ENCODE data around the gene EFNB2. TPM values are rescaled to one million over a fixed set of nuclear protein-coding genes. Genes with fewer than 3 reads are reported as not detected.

The EFNB2 gene
- total RNA-seq, 1 experiment from 2014 or later, result 16.4 TPM

GRCh38 chr13:106575896-106576295, 40.4 kb upstream of the EFNB2 start:
- Histone ChIP-seq H3K9ac (ENCODE audit: low read length) (no peak overlapping the region), H2AFZ (ENCODE audit: low read length) (no peak overlapping the region), H3K27me3 (ENCODE audit: low read length) (no peaks in the 10 kb centered on the region), H3K4me1 (ENCODE audit: insufficient read depth, low read length) (no peaks in the 10 kb centered on the region), H3K9me2 (replicated peaks; ENCODE audit: low read length) (no peaks in the 10 kb centered on the region), H4K20me1 (ENCODE audit: low read length) (no peaks in the 10 kb centered on the region), H3K27ac (ENCODE audit: low read length) (no peak overlapping the region), H3K4me3 (ENCODE audit: low read length) (no peak overlapping the region), H3K79me2 (ENCODE audit: low read length) (no peaks in the 10 kb centered on the region), H3K36me3 (ENCODE audit: low read depth, low read length) (no peaks in the 10 kb centered on the region), H3F3A (ENCODE audit: low read length, unreplicated experiment) (no peaks in the 10 kb centered on the region), H3K9me3 (ENCODE audit: low read length) (no peaks in the 10 kb centered on the region), H3K4me2 (ENCODE audit: low read length) (no peak overlapping the region)
- POLR2A ChIA-PET (ENCODE audit: unreplicated experiment), result no interaction called here
- ATAC-seq (no peak), DNase-seq (no peak)
- intact Hi-C loops (cut with micrococcal nuclease), result no loop called here
- CTCF ChIA-PET, result no interaction called here
- BruUV-seq (replicated peaks), result no TSS peak
- TF ChIP-seq, protein P1, sequence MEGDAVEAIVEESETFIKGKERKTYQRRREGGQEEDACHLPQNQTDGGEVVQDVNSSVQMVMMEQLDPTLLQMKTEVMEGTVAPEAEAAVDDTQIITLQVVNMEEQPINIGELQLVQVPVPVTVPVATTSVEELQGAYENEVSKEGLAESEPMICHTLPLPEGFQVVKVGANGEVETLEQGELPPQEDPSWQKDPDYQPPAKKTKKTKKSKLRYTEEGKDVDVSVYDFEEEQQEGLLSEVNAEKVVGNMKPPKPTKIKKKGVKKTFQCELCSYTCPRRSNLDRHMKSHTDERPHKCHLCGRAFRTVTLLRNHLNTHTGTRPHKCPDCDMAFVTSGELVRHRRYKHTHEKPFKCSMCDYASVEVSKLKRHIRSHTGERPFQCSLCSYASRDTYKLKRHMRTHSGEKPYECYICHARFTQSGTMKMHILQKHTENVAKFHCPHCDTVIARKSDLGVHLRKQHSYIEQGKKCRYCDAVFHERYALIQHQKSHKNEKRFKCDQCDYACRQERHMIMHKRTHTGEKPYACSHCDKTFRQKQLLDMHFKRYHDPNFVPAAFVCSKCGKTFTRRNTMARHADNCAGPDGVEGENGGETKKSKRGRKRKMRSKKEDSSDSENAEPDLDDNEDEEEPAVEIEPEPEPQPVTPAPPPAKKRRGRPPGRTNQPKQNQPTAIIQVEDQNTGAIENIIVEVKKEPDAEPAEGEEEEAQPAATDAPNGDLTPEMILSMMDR (conservative IDR thresholded peaks at IDR 0.05; ENCODE audit: low read depth, low read length), result no peak
- TF ChIP-seq EZH2 (IDR thresholded peaks at IDR 0.05; ENCODE audit: low read length, unreplicated experiment) (no peak), EZH2phosphoT487 (IDR thresholded peaks at IDR 0.05; ENCODE audit: borderline replicate concordance, low read length) (no peak)

- POLR2A ChIA-PET (ENCODE audit: unreplicated experiment), result no interaction called here
- TF ChIP-seq EZH2 (IDR thresholded peaks at IDR 0.05; ENCODE audit: low read length, unreplicated experiment) (no peak), EZH2phosphoT487 (IDR thresholded peaks at IDR 0.05; ENCODE audit: borderline replicate concordance, low read length) (no peak)
- TF ChIP-seq, protein P1 (conservative IDR thresholded peaks at IDR 0.05; ENCODE audit: low read depth, low read length), result no peak
- Histone ChIP-seq H3K27ac (ENCODE audit: low read length) (no peak overlapping the region), H3K4me2 (ENCODE audit: low read length) (no peak overlapping the region), H3K9ac (ENCODE audit: low read length) (no peak overlapping the region), H3K9me2 (replicated peaks; ENCODE audit: low read length) (no peaks in the 10 kb centered on the region), H3K27me3 (ENCODE audit: low read length) (no peaks in the 10 kb centered on the region), H2AFZ (ENCODE audit: low read length) (no peak overlapping the region), H3F3A (ENCODE audit: low read length, unreplicated experiment) (no peaks in the 10 kb centered on the region), H3K4me1 (ENCODE audit: insufficient read depth, low read length) (no peaks in the 10 kb centered on the region), H3K36me3 (ENCODE audit: low read depth, low read length) (no peaks in the 10 kb centered on the region), H4K20me1 (ENCODE audit: low read length) (no peaks in the 10 kb centered on the region), H3K9me3 (ENCODE audit: low read length) (no peaks in the 10 kb centered on the region), H3K4me3 (ENCODE audit: low read length) (no peak overlapping the region), H3K79me2 (ENCODE audit: low read length) (no peaks in the 10 kb centered on the region)
- DNase-seq, result no peak
- intact Hi-C loops (cut with micrococcal nuclease), result no loop called here
- no peak for ATAC-seq
- CTCF ChIA-PET, result no interaction called here
- BruUV-seq (replicated peaks), result no TSS peak
Measured at GRCh38 chr13:106573868-106574267, 38.4 kb upstream of the EFNB2 start.

DNA sequence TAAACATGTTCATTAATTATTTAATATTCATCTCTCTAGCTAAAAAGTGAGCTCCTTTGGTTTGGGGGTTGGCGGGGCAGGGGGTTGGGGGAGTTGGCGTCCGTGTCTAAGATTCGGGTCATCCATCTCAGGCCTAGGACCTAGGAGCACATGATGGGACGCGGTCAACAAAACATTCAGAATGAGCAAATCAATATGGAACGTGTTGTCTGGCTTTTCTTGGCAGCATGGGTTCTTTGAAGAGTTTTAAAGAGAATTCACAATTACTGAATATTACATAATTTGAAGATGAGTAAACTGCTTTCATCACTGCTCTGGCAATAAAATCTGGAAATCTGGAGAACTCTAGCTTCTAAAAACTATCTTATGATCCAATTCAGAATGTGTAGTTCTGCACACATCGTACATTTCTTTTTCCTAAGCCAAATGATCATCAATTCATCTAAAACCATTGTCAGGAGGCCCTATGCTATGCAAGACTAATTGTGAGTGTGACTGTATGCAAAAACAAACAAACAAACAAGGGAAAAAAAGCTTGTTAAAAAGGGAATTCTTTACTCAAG, 37.9 kb upstream of the EFNB2 start:
- ATAC-seq (no peak), DNase-seq (no peak)
- Histone ChIP-seq H2AFZ (ENCODE audit: low read length) (no peak overlapping the region), H3K27me3 (ENCODE audit: low read length) (no peaks in the 10 kb centered on the region), H3K9me2 (replicated peaks; ENCODE audit: low read length) (no peaks in the 10 kb centered on the region), H3K4me1 (ENCODE audit: insufficient read depth, low read length) (peaks cover 3% of the 10 kb centered on the region; the same call in 1 of the 2 replicates), H3K27ac (ENCODE audit: low read length) (no peak overlapping the region), H3K79me2 (ENCODE audit: low read length) (no peaks in the 10 kb centered on the region), H3F3A (ENCODE audit: low read length, unreplicated experiment) (no peaks in the 10 kb centered on the region), H3K36me3 (ENCODE audit: low read depth, low read length) (no peaks in the 10 kb centered on the region), H3K4me3 (ENCODE audit: low read length) (no peak overlapping the region), H3K9ac (ENCODE audit: low read length) (no peak overlapping the region), H3K4me2 (ENCODE audit: low read length) (no peak overlapping the region), H3K9me3 (ENCODE audit: low read length) (no peaks in the 10 kb centered on the region), H4K20me1 (ENCODE audit: low read length) (no peaks in the 10 kb centered on the region)
- ChIA-PET CTCF (no interaction called here), POLR2A (ENCODE audit: unreplicated experiment) (no interaction called here)
- TF ChIP-seq EZH2 (IDR thresholded peaks at IDR 0.05; ENCODE audit: low read length, unreplicated experiment), result no peak
- TF ChIP-seq, protein P1 (conservative IDR thresholded peaks at IDR 0.05; ENCODE audit: low read depth, low read length), result no peak
- TF ChIP-seq EZH2phosphoT487 (IDR thresholded peaks at IDR 0.05; ENCODE audit: borderline replicate concordance, low read length), result no peak
- no TSS peak for BruUV-seq (replicated peaks)
- intact Hi-C loops (cut with micrococcal nuclease), result no loop called here
